OCI-LY3 (cell line): ENCODE measurements around the gene UBR1.
"Not testable (repeated sequence)": the region's sequence is repeated elsewhere in the genome, so short reads cannot be mapped to it uniquely, and the experiment has no call there.

Experiments used
- H2AFZ ChIP-seq: fragments of 200-600, 300-600 bp; shearing (Covaris generic); 2 replicates; pipeline ENCODE4 v1.6.0; 2014; ENCODE audit warnings: antibody characterized with exemption, low read depth, low read length
- H3K27ac ChIP-seq: fragments of 200-600, 300-600 bp; sonication (generic); 2 replicates; pipeline ENCODE4 v1.5.1; 2014; ENCODE audit warnings: mild to moderate bottlenecking, low read length, moderate library complexity, mixed read lengths
- H3K27me3 ChIP-seq: fragments of 200-600, 300-600 bp; sonication (generic); 2 replicates; pipeline ENCODE4 v1.6.1; 2014; ENCODE audit warnings: low read depth, low read length, mixed read lengths
- H3K36me3 ChIP-seq: fragments of 200-600, 300-600 bp; sonication (generic); replicated peaks from 2 replicates; pipeline ENCODE3; 2014; ENCODE audit warnings: low read depth, low read length, mixed read lengths
- H3K4me1 ChIP-seq: fragments of 300-600, 200-600 bp; sonication (generic); 2 replicates; pipeline ENCODE4 v1.6.1; 2014; ENCODE audit warnings: low read length, mixed read lengths
- H3K4me2 ChIP-seq: fragments of 200-600, 300-600 bp; sonication (generic); 2 replicates; pipeline ENCODE4 v1.6.1; 2014; ENCODE audit warnings: low read length, mixed read lengths
- H3K4me3 ChIP-seq: fragments of 300-600, 200-600 bp; sonication (generic); 2 replicates; pipeline ENCODE4 v1.5.1; 2014; ENCODE audit warnings: antibody characterized with exemption, mild to moderate bottlenecking, low read length, moderate library complexity
- H3K79me2 ChIP-seq: fragments of 300-600, 200-600 bp; shearing (Covaris generic); 2 replicates; pipeline ENCODE4 v1.6.1; 2014; ENCODE audit warnings: mild to moderate bottlenecking, low read length, mixed read lengths
- H3K9ac ChIP-seq: fragments of 300-600, 200-600 bp; shearing (Covaris generic); 2 replicates; pipeline ENCODE4 v1.6.0; 2014; ENCODE audit warnings: mild to moderate bottlenecking, low read length, moderate library complexity
- H3K9me3 ChIP-seq: fragments of 200-600, 300-600 bp; shearing (Covaris generic); 2 replicates; pipeline ENCODE4 v1.6.1; 2014; ENCODE audit warnings: low read length, mixed read lengths; ENCODE audit not compliant: insufficient read depth
- H4K20me1 ChIP-seq: fragments of 200-600, 300-600 bp; sonication (generic); 2 replicates; pipeline ENCODE4 v1.6.1; 2016; ENCODE audit warnings: low read length, mixed read lengths; ENCODE audit not compliant: insufficient read depth
- EZH2phosphoT487 ChIP-seq: fragments of 200-600 bp; shearing (Covaris generic); IDR thresholded peaks from 2 replicates; pipeline ENCODE4 v1.6.1; 2018; ENCODE audit warnings: antibody characterized with exemption, mixed run types, low read depth
- TF ChIP-seq, protein P1 (sequence below): fragments of 200-600, 300-600 bp; sonication (generic); IDR thresholded peaks from 2 replicates; pipeline ENCODE4 v1.5.1; 2014; ENCODE audit warnings: antibody characterized with exemption, low read length, low read depth

Gene UBR1

GRCh38 chr15:42903388-42904324 is 202.2 kb downstream of the UBR1 start:
- H3K4me1 ChIP-seq, result no peaks in the 10 kb centered on the region; the same call in 1 of the 2 replicates
- H3K36me3 ChIP-seq, result no peaks in the 10 kb centered on the region
- H3K4me2 ChIP-seq, result no peak overlapping the region
- H2AFZ ChIP-seq, result no peak overlapping the region
- H3K27ac ChIP-seq, result no peak overlapping the region
- no peaks in the 10 kb centered on the region for H3K9me3 ChIP-seq
- no peak for TF ChIP-seq EZH2phosphoT487
- TF ChIP-seq, protein P1, sequence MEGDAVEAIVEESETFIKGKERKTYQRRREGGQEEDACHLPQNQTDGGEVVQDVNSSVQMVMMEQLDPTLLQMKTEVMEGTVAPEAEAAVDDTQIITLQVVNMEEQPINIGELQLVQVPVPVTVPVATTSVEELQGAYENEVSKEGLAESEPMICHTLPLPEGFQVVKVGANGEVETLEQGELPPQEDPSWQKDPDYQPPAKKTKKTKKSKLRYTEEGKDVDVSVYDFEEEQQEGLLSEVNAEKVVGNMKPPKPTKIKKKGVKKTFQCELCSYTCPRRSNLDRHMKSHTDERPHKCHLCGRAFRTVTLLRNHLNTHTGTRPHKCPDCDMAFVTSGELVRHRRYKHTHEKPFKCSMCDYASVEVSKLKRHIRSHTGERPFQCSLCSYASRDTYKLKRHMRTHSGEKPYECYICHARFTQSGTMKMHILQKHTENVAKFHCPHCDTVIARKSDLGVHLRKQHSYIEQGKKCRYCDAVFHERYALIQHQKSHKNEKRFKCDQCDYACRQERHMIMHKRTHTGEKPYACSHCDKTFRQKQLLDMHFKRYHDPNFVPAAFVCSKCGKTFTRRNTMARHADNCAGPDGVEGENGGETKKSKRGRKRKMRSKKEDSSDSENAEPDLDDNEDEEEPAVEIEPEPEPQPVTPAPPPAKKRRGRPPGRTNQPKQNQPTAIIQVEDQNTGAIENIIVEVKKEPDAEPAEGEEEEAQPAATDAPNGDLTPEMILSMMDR, result no peak
- H3K9ac ChIP-seq, result no peak overlapping the region
- H4K20me1 ChIP-seq, result no peaks in the 10 kb centered on the region; the same call in 1 of the 2 replicates
- H3K79me2 ChIP-seq, result no peaks in the 10 kb centered on the region; the same call in 1 of the 2 replicates
- no peaks in the 10 kb centered on the region for H3K27me3 ChIP-seq
- H3K4me3 ChIP-seq, result no peak overlapping the region

DNA sequence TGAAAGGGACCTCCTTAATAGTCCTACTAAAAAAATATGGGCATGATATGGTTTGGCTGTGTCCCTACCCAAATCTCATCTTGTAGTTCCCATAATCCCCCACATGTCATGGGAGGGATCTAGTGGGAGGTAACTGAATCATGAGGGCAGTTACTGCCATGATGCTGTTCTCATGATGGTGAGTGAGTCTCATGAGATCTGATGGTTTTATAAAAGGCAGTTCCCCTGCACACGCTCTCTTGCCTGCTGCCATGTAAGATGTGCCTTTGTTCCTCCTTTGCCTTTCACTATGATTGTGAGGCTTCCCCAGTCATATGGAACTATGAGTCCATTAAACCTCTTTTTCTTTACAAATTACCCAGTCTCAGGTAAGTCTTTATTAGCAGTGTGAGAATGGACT is 211.9 kb downstream of the UBR1 start:
- H3K4me2 ChIP-seq, H3K79me2 ChIP-seq, H3K4me1 ChIP-seq, H4K20me1 ChIP-seq, H3K27me3 ChIP-seq, H3K4me3 ChIP-seq, H2AFZ ChIP-seq, H3K9me3 ChIP-seq, H3K27ac ChIP-seq, H3K9ac ChIP-seq, H3K36me3 ChIP-seq: not testable (repeated sequence)
